Suprapubic skin (tissue), 4 donors: ENCODE data around the gene ZNF324.
"Not testable (repeated sequence)": the region's sequence is repeated elsewhere in the genome, so short reads cannot be mapped to it uniquely, and the experiment has no call there.

Experiments used
- POLR2A ChIP-seq, 2 donors: fragments of 450-650 bp; IDR thresholded peaks; one replicate each; pipeline ENCODE4 v1.6.1; 2017; ENCODE audit warnings: antibody characterized with exemption in 2 of 2, mild to moderate bottlenecking in 2 of 2, moderate library complexity in 2 of 2
- POLR2AphosphoS5 ChIP-seq, 3 donors: sonication (generic); formaldehyde crosslinking; IDR thresholded peaks; one replicate each; pipeline ENCODE4 v1.6.1; 2017; ENCODE audit warnings: antibody characterized with exemption in 3 of 3

DNA sequence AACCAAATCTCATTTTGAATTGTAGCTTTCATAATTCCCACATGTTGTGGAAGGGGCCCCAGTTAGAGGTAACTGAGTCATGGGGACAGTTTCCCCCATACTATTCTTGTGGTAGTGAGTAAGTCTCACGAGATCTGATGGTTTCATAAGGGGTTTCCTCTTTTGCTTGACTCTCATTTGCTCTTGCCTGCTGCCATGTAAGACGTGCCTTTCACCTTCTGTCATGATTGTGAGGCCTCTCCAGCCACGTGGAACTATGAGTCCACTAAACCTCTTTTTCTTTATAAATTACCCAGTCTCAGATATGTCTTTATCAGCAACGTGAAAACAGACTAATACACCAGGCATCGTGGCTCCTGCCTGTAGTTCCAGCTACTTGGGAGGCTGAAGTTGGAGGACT lies 16.9 kb upstream of the ZNF324 start:
- TF ChIP-seq POLR2A, POLR2AphosphoS5 (IDR thresholded peaks at IDR 0.05): not testable (repeated sequence)
